GM18517 (cell line): ENCODE measurements around the gene FBL.
"Not testable (repeated sequence)": the region's sequence is repeated elsewhere in the genome, so short reads cannot be mapped to it uniquely, and the experiment has no call there.

Experiments used
- ATAC-seq: cut with Tn5 transposase; IDR thresholded peaks from one replicate; pipeline ENCODE4 v1.9.1; 2021; ENCODE audit warnings: mild to moderate bottlenecking, moderate library complexity; ENCODE audit not compliant: unreplicated experiment

FBL gene

DNA sequence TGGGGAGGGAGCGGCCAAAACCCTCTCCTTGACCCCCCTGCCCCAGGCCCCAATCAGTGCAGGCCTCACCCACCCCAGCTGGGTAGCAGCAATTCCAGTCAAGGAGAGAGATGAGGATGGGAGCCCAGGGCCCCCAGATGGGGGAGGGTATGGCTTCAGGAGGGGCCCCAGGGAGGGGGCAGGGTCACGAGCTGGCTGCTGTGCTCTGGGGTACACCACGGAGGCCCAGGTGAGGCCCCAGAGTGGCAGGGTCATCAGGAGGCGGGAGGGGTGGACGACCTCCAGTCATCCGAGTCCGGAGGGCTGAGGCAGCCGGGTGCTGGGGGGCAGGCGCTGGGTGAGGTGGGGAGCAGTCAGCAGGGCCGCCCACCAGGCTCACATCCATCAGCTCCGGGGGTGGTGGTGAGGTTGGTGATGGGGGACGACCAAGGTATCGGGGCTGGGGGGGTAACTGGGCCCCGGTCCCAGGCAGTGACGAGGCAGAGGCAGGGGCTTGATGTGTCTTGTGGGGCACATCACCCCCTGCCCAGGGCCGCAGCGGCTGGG is 20.6 kb downstream of the FBL start:
- ATAC-seq = no peak

GRCh38 chr19:39825093-39825463 is 21.1 kb downstream of the FBL start:
- ATAC-seq = no peak

GRCh38 chr19:39824143-39825092 is 21.8 kb downstream of the FBL start:
- ATAC-seq = peak; percentile 80

DNA sequence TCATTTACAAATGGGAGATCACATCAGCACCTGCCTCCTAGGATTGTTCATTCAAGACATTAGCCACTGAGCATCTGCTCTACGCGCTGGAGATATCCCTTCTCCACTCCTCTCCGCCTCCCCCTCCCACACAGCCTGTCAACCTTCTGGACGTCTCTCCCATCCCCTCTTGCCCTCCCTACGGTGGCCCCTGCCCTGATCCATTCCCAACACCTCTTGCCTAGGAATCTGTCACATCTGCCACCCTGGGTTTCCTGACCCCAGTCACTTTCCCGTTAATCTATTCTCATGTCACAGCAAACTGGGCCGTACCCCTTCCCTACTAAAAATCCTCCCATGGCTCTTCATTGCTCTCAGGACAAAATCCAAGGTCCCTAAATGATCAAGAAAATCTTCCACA is 22.5 kb downstream of the FBL start:
- no peak for ATAC-seq

DNA sequence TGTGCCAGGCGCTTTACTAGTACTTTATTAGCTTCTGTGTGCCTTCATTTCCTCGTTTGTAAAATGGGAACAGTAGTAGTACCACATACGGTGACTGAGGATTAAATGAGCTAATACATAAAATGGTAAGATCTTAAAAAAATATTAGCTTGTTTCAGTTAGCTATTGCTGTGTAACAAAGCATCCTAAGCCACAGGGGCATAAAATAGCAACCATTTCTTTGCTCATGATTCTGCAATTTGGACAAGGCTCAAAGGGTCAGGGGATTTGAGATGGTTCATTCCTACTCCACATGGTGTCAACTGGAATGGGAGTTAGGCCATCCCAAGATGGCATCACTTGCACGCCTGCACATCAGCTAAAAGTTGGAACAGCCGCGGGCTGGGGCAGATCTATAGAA is 25.5 kb downstream of the FBL start:
- ATAC-seq = no peak

DNA sequence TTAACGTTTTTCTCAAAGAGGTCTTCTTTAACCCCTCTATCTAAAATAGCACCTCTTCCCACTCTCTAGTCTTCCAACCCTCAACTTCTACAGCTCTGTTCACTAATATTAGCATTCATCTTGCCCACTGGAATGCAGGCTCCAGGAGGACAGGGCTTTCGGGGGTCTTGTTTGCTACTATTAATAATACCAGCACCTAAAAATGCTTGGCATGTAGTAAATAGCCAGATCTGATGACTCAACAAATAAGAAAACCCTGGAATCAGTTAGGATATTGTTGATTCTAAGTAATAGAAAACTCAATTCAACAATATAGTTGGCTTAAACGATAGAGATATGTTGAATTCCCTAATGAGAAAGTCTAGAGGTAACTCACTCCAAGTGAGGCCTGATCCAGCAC is 26.4 kb downstream of the FBL start:
- no peak for ATAC-seq

GRCh38 chr19:39818626-39819097 is 27.5 kb downstream of the FBL start:
- ATAC-seq = peak; percentile 55

DNA sequence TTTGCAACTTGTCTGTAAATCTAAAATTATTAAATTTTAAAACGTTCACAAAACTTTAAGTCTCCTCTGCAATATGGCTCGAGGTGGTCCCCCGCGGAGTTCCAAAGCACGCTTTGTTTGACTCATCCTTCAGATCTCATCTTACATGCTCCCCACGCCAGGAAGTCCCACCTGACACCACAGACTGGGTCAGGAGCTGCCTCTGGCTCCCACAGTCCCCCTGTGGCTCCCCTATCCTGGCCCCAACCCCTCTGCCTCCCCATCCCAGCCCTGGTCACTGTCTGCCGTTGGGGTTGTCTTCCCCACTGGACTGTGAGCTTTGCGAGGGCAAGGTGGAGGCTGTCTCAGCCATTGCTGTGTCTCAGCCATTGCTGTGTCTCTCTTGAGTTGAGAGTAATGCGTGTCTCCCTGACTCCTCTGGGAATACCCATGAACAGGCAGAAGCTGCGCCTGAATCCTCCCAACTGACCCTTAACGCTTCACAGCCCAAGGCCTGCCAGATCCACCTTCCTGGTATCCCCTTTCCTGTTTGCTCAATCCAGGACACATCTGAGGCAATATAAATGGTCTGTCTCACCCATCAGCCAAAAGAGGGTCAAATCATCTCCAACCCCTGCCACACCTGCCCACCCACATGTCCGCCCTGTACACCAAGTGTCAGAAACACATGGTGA is 28.2 kb downstream of the FBL start:
- no peak for ATAC-seq

GRCh38 chr19:39816287-39817048 is 29.7 kb downstream of the FBL start:
- ATAC-seq = no peak

GRCh38 chr19:39814595-39814994 is 31.6 kb downstream of the FBL start:
- ATAC-seq = no peak

DNA sequence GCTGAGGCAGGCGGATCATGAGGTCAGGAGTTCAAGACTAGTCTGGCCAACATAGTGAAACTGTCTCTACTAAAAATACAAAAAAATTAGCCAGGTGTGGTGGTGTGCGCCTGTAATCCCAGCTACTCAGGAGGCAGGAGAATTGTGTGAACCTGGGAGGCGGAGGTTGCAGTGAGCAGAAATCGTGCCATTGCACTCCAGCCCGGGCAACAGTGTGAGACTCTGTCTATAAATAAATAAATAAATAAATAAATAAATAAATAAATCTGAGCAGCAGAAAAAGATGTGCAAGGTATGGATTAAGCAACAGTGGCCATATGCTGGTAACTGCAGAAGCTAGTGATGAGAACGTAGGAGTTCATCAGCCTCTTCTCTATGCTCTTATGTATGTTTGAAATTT is 32.1 kb downstream of the FBL start:
- not testable (repeated sequence) for ATAC-seq

DNA sequence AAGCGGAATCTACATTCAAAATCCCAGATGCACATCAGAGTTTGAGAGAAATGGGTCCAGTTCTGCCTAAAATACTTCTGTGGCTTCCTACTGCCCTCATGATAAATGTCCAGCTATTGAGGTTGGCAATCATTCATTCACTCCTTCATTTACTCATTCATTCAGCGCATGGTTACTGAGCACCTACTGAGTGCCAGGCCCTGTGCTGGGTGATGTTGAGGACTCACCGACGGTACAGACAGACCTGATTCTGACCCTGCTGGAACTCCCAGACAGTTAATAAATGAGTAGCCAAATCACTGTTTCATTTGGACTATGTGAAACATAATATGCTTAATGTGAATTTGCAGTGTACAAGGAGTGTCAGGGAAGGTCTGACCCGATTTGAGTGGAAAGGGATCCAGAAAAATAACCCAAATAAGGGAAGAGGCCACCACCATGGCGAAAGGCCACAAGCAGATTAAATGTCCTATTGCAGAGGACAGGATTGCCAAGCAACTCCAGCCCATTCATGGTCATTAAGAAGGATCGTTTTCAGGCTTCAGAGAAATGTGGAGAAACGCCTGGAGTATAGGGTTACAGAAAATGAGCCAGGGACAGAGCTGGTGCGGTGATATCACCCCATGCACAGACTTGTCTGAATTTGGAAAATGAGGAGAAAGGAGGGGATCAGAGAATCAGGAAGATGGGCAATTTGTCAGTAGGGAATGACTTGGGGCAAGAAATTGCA is 32.8 kb downstream of the FBL start:
- ATAC-seq = no peak

DNA sequence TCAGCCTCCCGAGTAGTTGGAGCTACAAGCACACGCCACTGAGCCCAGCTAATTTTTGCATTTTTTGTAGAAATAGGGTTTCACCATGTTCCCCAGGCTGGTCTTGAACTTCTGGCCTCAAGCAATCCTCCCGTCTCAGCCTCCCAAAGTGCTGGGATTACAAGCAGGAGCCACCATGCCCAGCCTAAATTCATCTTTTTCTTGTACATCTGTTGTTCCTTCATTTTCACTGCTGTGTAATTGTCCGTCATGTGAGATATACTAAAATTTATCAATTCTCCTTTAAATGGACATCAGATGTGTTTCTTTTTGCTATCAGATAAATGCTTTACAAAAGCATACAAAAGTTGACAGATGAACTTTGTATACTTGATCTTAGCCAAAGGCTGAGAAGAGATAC is 35.1 kb downstream of the FBL start:
- ATAC-seq = no peak

- no peak for ATAC-seq
Measured at GRCh38 chr19:39810424-39810823, 35.8 kb downstream of the FBL start.

- no peak for ATAC-seq
Measured at GRCh38 chr19:39809368-39809767, 36.8 kb downstream of the FBL start.

DNA sequence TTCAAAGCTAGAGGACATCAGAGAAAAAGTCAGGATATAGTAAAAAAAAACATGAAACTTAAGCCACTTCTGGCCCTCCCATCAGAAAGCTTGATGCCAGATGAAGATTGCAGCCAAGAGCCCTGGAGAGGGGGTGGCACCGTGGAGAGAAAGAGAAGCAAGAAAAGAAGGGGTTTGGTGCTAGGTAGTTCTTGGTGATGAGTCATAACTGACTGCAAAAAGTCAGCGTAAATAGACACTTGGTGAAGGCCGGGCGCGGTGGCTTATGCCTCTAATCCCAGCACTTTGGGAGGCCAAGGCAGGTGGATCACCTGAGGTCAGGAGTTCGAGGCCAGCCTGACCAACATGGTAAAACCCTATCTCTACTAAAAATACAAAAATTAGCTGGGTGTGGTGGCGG is 37.5 kb downstream of the FBL start:
- not testable (repeated sequence) for ATAC-seq

DNA sequence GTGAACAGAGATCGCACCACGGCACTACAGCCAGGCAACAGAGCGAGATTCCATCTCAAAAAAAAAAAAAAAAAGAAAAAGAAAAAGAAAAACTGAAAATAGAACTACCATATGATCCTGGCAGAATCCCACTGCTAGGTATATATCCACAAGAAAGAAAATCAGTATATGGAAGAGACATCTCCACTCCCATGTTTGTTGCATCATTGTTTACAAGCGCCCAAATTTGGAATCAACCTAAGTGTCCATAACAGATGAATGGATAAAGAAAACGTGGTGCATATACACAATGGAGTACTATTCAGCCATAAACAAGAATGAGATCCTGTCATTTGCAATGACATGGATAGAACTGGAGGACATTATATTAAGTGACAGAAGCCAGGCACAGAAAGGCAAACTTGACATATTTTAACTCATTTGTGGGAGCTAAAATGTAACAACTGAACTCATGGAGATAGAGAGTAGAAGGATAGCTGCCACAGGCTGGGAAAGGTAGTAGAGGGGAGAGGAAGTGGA is 38.3 kb downstream of the FBL start:
- no peak for ATAC-seq

- no peak for ATAC-seq
Measured at GRCh38 chr19:39805104-39805503, 41.1 kb downstream of the FBL start.

- no peak for ATAC-seq
Measured at GRCh38 chr19:39802958-39803357, 43.2 kb downstream of the FBL start.

GRCh38 chr19:39797083-39797482 is 49.1 kb downstream of the FBL start:
- no peak for ATAC-seq
